COLO829 (cell line): Measurements from ENCODE around the gene NFIB.

ENCODE experiments used
- DNase-seq: peaks from one replicate; pipeline ENCODE4 v3.0.0; 2012; ENCODE audit warnings: low spot score

The NFIB gene

GRCh38 chr9:14277761-14278160 is 36.2 kb downstream of the NFIB start:
- DNase-seq = no peak

DNA sequence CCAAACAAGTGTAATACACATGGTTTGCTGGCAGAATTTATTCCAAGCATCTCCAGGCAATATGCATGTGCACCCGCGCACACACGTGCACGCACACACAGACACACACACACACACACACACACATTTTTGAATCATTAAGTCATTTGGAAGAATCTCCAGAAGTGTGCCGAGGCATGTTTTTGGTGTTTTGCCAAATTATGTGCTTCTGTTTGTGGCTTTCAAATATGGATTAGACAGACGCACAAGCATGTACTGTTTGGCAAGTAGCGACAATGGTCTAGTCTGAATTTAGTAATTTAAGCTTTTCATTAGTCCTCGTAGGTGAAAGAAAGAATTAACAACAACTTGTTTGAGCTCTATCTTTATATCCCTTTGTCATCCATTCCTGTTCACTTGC is 36.7 kb downstream of the NFIB start:
- DNase-seq = no peak

DNA sequence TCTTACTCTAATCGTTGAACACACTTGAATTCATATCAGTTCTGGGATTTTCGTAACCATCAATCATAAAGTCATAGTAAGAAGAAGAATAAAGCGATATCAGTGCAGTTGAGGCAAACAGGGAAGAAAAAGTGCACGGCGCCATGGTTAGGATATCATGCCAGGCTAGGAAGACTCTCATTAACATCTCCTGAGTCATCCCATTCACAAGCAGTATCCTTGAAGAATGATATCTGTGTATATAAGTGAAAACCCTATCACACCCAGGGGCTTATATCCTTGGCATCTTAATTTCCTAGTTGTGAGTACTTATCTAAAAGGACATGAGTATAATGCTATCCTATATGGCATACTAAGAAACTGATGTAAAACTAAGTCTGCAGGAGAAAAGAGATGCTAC is 38.6 kb downstream of the NFIB start:
- no peak for DNase-seq

DNA sequence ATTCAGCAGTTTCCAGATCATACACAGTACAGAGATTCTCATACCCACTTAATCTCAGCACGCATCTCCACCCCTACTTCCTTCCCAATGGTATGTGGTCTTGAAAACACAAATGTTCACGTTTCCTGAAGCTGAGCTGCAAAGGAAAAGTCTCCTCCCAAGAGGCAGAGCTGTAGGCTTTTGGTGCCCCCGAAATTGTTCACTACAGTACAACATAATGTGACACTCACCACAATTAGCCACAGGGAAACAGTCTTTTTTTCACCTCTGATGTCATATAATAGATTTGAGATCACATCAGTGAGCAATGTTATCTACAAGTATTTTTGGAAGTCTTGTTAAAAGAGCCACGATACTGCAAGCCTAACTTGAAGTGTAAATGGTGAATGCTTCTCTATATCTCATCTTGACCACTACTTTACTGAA is 40.2 kb downstream of the NFIB start:
- DNase-seq = no peak

- DNase-seq = no peak
Measured at GRCh38 chr9:14272927-14273528, 40.9 kb downstream of the NFIB start.

GRCh38 chr9:14271093-14271673 is 42.8 kb downstream of the NFIB start:
- no peak for DNase-seq

GRCh38 chr9:14270358-14271092 is 43.4 kb downstream of the NFIB start:
- DNase-seq = no peak

DNA sequence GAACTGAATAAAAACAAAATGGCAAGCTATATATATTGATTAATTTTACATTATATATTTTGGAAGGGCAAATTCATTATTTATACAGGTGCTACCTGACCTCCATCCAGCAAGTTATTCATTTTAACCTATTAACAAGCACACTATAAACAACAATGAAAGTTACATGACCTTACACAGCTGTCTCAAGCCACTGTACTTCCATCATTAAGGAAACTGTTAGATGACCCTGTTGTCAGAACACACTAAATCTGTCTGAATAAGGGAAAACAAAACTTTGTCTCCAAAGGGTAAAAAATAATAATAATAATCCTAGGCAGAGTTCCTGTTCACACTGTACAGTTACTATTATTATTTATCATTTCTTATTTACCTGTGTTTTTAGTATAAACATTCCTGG is 44.0 kb downstream of the NFIB start:
- DNase-seq = no peak

DNA sequence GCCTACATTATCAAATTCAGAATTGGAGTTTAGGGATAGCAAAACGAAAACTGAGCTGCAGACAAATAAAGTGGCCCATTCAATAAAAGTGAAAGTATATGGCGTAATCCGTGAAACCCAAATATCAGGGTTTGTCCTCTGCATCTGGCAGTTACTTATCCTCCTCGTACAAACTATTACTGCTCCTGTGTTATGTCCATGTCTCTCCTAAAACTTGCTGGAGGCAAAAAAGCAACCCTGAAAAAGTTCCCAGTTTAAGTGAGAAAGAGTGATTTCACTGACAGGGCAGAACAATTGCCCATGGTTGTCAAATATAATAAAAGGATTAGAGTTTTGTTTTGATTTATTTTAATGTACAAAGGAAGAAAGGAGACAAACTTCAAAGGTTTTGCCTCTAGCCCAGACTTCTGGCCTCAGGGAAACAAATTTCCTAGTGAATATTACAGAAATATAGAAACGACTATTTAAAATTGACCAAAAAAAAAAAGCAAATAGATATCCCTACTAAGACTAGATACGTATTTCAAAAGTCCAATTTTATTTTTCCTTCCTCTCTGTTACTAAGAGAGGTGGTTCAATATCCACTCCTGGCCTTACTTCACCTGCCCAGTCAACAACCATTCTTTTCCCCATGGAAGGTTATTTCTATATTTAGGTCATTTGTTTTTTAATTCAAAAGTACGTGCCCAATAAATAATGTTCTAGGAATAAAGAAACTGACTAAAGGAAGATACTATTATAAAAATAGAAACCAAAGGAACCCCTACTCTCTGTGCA is 50.0 kb downstream of the NFIB start:
- DNase-seq = no peak

- no peak for DNase-seq
Measured at GRCh38 chr9:14262827-14263226, 51.1 kb downstream of the NFIB start.

GRCh38 chr9:14261616-14262015 is 52.3 kb downstream of the NFIB start:
- no peak for DNase-seq

GRCh38 chr9:14260101-14260500 is 53.8 kb downstream of the NFIB start:
- no peak for DNase-seq

GRCh38 chr9:14258660-14259239 is 55.2 kb downstream of the NFIB start:
- DNase-seq = no peak

GRCh38 chr9:14258156-14258555 is 55.8 kb downstream of the NFIB start:
- no peak for DNase-seq

DNA sequence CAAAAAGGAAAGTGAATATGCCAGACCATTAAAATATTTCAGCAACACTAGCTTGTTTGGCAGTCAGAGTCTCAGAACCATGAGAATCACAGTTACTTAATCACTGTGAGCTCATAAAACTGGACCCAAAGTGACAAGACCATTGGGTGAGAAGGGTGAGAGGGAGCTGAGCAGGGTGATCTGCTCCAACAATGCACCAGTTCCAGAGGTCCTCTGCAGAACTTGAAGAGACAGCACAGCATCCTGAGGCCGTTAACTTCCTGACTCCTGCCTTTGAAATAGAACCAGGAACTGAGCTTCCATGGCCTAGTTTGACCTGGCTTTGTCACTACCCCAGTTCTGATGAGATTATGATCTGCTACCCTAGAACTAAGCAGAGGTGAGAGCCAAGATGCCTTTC is 57.4 kb downstream of the NFIB start:
- DNase-seq = no peak

GRCh38 chr9:14251154-14252071 is 62.5 kb downstream of the NFIB start:
- no peak for DNase-seq

DNA sequence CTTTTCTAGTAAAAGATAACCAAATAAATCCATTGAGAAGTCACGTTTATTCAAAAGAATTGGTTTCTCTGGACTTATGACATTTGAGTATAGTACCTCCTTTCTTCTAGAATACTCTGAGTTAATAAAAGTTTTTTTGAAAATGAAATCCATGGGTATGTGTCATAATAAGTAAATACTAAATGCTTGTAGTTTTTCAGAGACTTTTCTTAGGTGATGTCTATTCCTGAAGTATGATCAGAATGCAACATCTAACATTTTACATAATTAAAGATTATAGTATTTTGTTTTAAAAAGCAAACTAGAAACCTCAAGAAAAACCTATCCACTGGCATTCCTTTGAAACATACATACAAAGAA is 63.2 kb downstream of the NFIB start:
- no peak for DNase-seq

- DNase-seq = no peak
Measured at GRCh38 chr9:14249527-14249926, 64.4 kb downstream of the NFIB start.

GRCh38 chr9:14248149-14248548 is 65.8 kb downstream of the NFIB start:
- no peak for DNase-seq

DNA sequence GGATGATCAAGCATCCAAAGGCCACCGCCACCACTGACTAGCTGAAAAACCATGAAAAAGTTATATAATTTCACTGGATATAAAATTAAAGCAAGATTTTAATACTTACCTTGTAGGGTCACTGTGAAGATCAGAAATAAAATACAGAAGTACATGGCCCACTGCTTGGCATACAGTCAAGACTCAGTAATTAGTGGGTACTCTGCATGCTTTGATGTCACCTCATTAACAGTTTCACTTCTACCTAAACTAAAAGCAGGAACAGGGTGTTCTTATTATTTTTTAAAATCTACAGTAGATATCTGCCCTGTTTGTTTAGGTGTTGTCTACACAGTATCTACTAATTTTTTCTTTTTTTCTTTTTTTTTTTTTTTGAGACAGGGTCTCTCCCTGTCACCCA is 66.4 kb downstream of the NFIB start:
- no peak for DNase-seq

DNA sequence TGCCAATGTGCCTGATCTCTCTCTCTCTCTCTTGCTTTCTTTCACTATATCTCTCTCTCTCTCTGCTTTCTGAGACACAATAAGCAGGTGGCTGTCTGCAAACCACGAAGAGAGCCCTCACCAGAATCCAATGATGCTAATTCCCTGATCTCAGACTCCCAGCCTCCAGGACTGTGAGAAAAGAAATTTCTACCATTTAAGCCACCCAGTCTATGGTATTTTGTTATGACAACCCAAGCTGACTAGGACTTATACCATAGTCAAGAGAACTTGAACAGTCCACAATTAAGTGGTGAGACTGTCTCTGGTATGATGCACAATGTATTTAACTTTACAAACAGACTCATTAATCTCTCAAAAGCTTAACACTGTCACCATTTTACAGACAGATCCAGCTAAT is 67.0 kb downstream of the NFIB start:
- DNase-seq = no peak
